Endothelial cell of umbilical vein (primary cell): Measurements from ENCODE around the gene B4GALNT3. TPM values are rescaled to one million over a fixed set of nuclear protein-coding genes. Genes with fewer than 3 reads are reported as not detected.

Experiments
- BruUV-seq: library from RNA; stranded (reverse); fragments of 400-500 nt; replicated peaks from 2 replicates; lab custom pipeline; 2021; lab: Mats Ljungman, UMichigan
- CTCF ChIA-PET: fragments of 300-600, 350-600 bp; sonication (Branson Sonifier 250); formaldehyde crosslinking; loops from one replicate; lab custom pipeline; 2021; ENCODE audit warnings: antibody characterized with exemption, inconsistent platforms; lab: Charles Lee
- POLR2A ChIA-PET: fragments of 300-600, 350-600 bp; sonication (Branson Sonifier 250); formaldehyde crosslinking; loops from one replicate; lab custom pipeline; 2021; ENCODE audit warnings: antibody characterized with exemption, inconsistent platforms; lab: Charles Lee
- DNase-seq: peaks from one replicate; pipeline ENCODE4 v3.0.0-alpha.2; 2011; ENCODE audit warnings: low read depth, low spot score
- FAIRE-seq: peaks from 2 replicates; lab custom pipeline; 2011; peaks lifted over from hg19 to GRCh38; lab: Jason Lieb, UNC
- H2AFZ ChIP-seq: 2 replicates; pipeline ENCODE4 v1.6.0; 2012; ENCODE audit warnings: low read depth, low read length, control low read depth, inconsistent platforms
- H3K27ac ChIP-seq: 2 replicates; pipeline ENCODE4 v1.5.1; 2011; ENCODE audit warnings: low read depth, mild to moderate bottlenecking, control low read depth, low read length, moderate library complexity; ENCODE audit not compliant: insufficient read depth
- H3K27me3 ChIP-seq, 2 experiments: 2 replicates each; pipeline versions ENCODE4 v1.6.0 to v1.6.1; 2011; ENCODE audit warnings: low read length in 2 of 2, mixed read lengths in 1 of 2; ENCODE audit not compliant: control insufficient read depth in 2 of 2, insufficient read depth in 2 of 2
- H3K36me3 ChIP-seq, 2 experiments: 2 replicates in 1 of 2; 3 replicates in 1 of 2; pipeline ENCODE4 v1.5.1; 2011; ENCODE audit warnings: low read length in 2 of 2, mild to moderate bottlenecking in 1 of 2, moderate library complexity in 1 of 2; ENCODE audit not compliant: control insufficient read depth in 2 of 2, insufficient read depth in 2 of 2; ENCODE audit errors: extremely low read depth in 1 of 2
- H3K4me1 ChIP-seq: 3 replicates; pipeline ENCODE4 v1.5.1; 2011; ENCODE audit warnings: mild to moderate bottlenecking, low read length; ENCODE audit not compliant: control insufficient read depth, insufficient read depth; ENCODE audit errors: extremely low read depth
- H3K4me2 ChIP-seq: 2 replicates; pipeline ENCODE4 v1.6.1; 2011; ENCODE audit warnings: low read length, control low read depth, mixed read lengths; ENCODE audit not compliant: insufficient read depth
- H3K4me3 ChIP-seq, 3 experiments: fragments of 200-600 bp in 1 of 3; sonication (generic), shearing (Covaris generic) in 1 of 3; replicated peaks in 1 of 3; 2 replicates each; pipeline ENCODE4 v1.5.1; 2011 to 2016; ENCODE audit warnings: control low read depth in 3 of 3, low read length in 3 of 3, mild to moderate bottlenecking in 2 of 3, inconsistent platforms in 1 of 3, low read depth in 1 of 3, moderate library complexity in 1 of 3; ENCODE audit not compliant: insufficient read depth in 1 of 3
- H3K79me2 ChIP-seq: 2 replicates; pipeline ENCODE4 v1.6.0; 2012; ENCODE audit warnings: low read length, inconsistent platforms; ENCODE audit not compliant: control insufficient read depth, insufficient read depth
- H3K9ac ChIP-seq: replicated peaks from 2 replicates; pipeline ENCODE3; 2011; ENCODE audit warnings: low read length, control low read depth; ENCODE audit not compliant: insufficient read depth; ENCODE audit errors: extremely low read depth
- H3K9me1 ChIP-seq: replicated peaks from 3 replicates; pipeline ENCODE4 v1.6.0; 2011; ENCODE audit warnings: mild to moderate bottlenecking, low read length; ENCODE audit not compliant: control insufficient read depth, insufficient read depth; ENCODE audit errors: extremely low read depth
- H3K9me3 ChIP-seq: replicated peaks from 2 replicates; pipeline ENCODE4 v1.5.1; 2012; ENCODE audit warnings: low read length, inconsistent platforms; ENCODE audit not compliant: control insufficient read depth, insufficient read depth
- H4K20me1 ChIP-seq: replicated peaks from 2 replicates; pipeline ENCODE3; 2011; ENCODE audit warnings: mild to moderate bottlenecking, low read length; ENCODE audit not compliant: control insufficient read depth, insufficient read depth; ENCODE audit errors: extremely low read depth
- CTCF ChIP-seq, 2 donors: IDR thresholded peaks; 1 replicate in 1 of 2; 2 replicates in 1 of 2; pipeline ENCODE4 v1.5.1; 2011; ENCODE audit warnings: low read length in 2 of 2, mild to moderate bottlenecking in 2 of 2, moderate library complexity in 2 of 2, control low read depth in 1 of 2, inconsistent platforms in 1 of 2, low read depth in 1 of 2; ENCODE audit not compliant: insufficient read depth in 1 of 2; ENCODE audit errors: extremely low read depth in 1 of 2
- EZH2 ChIP-seq: IDR thresholded peaks from 2 replicates; pipeline ENCODE4 v1.6.1; 2012; ENCODE audit warnings: borderline replicate concordance, low read depth, mild to moderate bottlenecking, moderate library complexity, low read length, inconsistent platforms; ENCODE audit not compliant: severe bottlenecking
- FOS ChIP-seq: IDR thresholded peaks from 2 replicates; pipeline ENCODE4 v1.6.1; 2011; ENCODE audit warnings: mild to moderate bottlenecking, low read length, moderate library complexity, borderline replicate concordance; ENCODE audit not compliant: insufficient read depth
- GATA2 ChIP-seq: IDR thresholded peaks from 2 replicates; pipeline ENCODE4 v1.7.0; 2011; ENCODE audit warnings: low read depth, mild to moderate bottlenecking, moderate library complexity, mixed read lengths, low read length; ENCODE audit not compliant: insufficient read length, insufficient read depth
- JUN ChIP-seq: IDR thresholded peaks from 2 replicates; pipeline ENCODE4 v1.6.1; 2011; ENCODE audit warnings: borderline replicate concordance, low read depth; ENCODE audit not compliant: insufficient read length, insufficient read depth
- MAX ChIP-seq: IDR thresholded peaks from 2 replicates; pipeline ENCODE4 v1.6.1; 2011; ENCODE audit not compliant: insufficient read depth, insufficient read length
- MYC ChIP-seq: IDR thresholded peaks from one replicate; pipeline ENCODE4 v1.6.1; 2011; ENCODE audit warnings: mild to moderate bottlenecking, low read depth, low read length
- POLR2A ChIP-seq: IDR thresholded peaks from 2 replicates; pipeline ENCODE4 v1.6.1; 2012; ENCODE audit warnings: low read depth, mild to moderate bottlenecking, control low read depth, low read length
- POLR2AphosphoS5 ChIP-seq: IDR thresholded peaks from 2 replicates; pipeline ENCODE4 v1.6.1; 2012; ENCODE audit warnings: low read depth, mild to moderate bottlenecking, control low read depth, low read length, moderate library complexity; ENCODE audit not compliant: insufficient read depth
- dilution Hi-C: fragments of 300-500 bp; cut with MboI; formaldehyde crosslinking; loops from one replicate; pipeline ENCODE4 v1.15.0; 2019; ENCODE audit warnings: low sequenced_read_pairs; ENCODE audit not compliant: extremely low pct_ligation_motif_present
- intact Hi-C: fragments of 100-400 bp; cut with micrococcal nuclease; formaldehyde crosslinking; loops from one replicate; pipeline ENCODE4 v1.10.0; 2022
- polyA plus RNA-seq, 4 experiments: library from polyadenylated mRNA; depleted of rRNA in 3 of 4; stranded (reverse) in 3 of 4; unstranded in 1 of 4; fragments of >200 nt; gene quantifications; 2 replicates each; pipeline versions ENCODE4 v1.2.1 to v1.2.3, GENCODE V29; 2011 to 2012; ENCODE audit warnings: missing spikeins in 1 of 4
- total RNA-seq: library from RNA; stranded (reverse); gene quantifications from 2 replicates; pipeline ENCODE4 v1.2.3, GENCODE V29; 2021

B4GALNT3 gene
- total and polyA plus RNA-seq, 2 donors (not counting 3 experiments of a cell fraction or from before 2014, with no cell fraction given): 0.07 TPM; not detected in 1

GRCh38 chr12:597926-598568 lies 138.3 kb downstream of the B4GALNT3 start:
- dilution Hi-C loops: no loop called here
- H2AFZ ChIP-seq: peak overlapping the region; percentile 3

More at GRCh38 chr12:597926-598568, 138.3 kb downstream of the B4GALNT3 start:
- ChIA-PET CTCF (interaction anchor here (0.6 to 2.4 kb wide), 18 partner anchors 10 to 495 kb away, joined by 3 to 29 read pairs (median 4); partner anchors contain the start of gene WNK1), POLR2A (interaction anchor here (1.0 to 1.1 kb wide), 2 partner anchors 19 to 27 kb away, joined by 3 to 18 read pairs; no protein-coding TSS in a partner anchor)
- Histone ChIP-seq H3K4me3 (peak overlapping the region in 1 of 3 experiments; percentile 1), H4K20me1 (no peaks in the 10 kb centered on the region), H3K27ac (peak overlapping the region; percentile 63), H3K9me1 (no peaks in the 10 kb centered on the region), H3K4me2 (peak overlapping the region; percentile 1), H3K27me3 (peaks cover 3 to 5% of the 10 kb centered on the region in 2 experiments), H3K9ac (peak overlapping the region; percentile 3), H3K79me2 (no peaks in the 10 kb centered on the region), H3K9me3 (no peaks in the 10 kb centered on the region), H3K4me1 (peaks cover 13% of the 10 kb centered on the region), H3K36me3 (no peaks in the 10 kb centered on the region)
- DNase-seq (peak; percentile 91), FAIRE-seq (peak; percentile 88)
- TF ChIP-seq MAX (no peak), CTCF (IDR thresholded peaks at IDR 0.05; ENCODE audit: extremely low read depth in 1 of 2, insufficient read depth in 1 of 2, low read depth in 1 of 2, low read length in 2 of 2) (no peak), GATA2 (peak; percentile 74), POLR2AphosphoS5 (peak; percentile 47), MYC (no peak), JUN (peak; percentile 17), EZH2 (no peak), POLR2A (no peak), FOS (no peak)
- intact Hi-C loops: loop anchor here (1.0 kb wide), 1 partner anchor 9 kb away; no protein-coding TSS in a partner anchor
- TSS peak; percentile 63 for BruUV-seq
